Activated B cell treated with CpG ODN at 0.5 μM for 24 hours (primary cell): Measurements from ENCODE around the gene MBOAT1. TPM values are rescaled to one million over a fixed set of nuclear protein-coding genes. Genes with fewer than 3 reads are reported as not detected.

Source experiments
- ATAC-seq: fragments of 200-7000 bp; cut with Tn5 transposase; one replicate; pipeline ENCODE4 v1.10.0; 2021; ENCODE audit warnings: low read depth, mild to moderate bottlenecking, moderate library complexity
- CTCF ChIA-PET: fragments of 350-600 bp; sonication (Branson Sonifier 250); formaldehyde crosslinking; loops from one replicate; lab custom pipeline; 2021; ENCODE audit warnings: antibody characterized with exemption; lab: Charles Lee
- POLR2A ChIA-PET: fragments of 350-600 bp; sonication (Branson Sonifier 250); formaldehyde crosslinking; loops from one replicate; lab custom pipeline; 2021; ENCODE audit warnings: antibody characterized with exemption; lab: Charles Lee
- DNase-seq: peaks from one replicate; pipeline ENCODE4 v3.0.0; 2022
- H3K27ac Mint-ChIP-seq: one replicate; pipeline ENCODE4 v1.8.0; 2020; ENCODE audit warnings: mixed read lengths
- H3K27me3 Mint-ChIP-seq: one replicate; pipeline ENCODE4 v1.8.0; 2021; ENCODE audit warnings: mixed read lengths
- H3K36me3 Mint-ChIP-seq: one replicate; pipeline ENCODE4 v1.8.0; 2021; ENCODE audit warnings: low read depth, mixed read lengths
- H3K4me1 Mint-ChIP-seq: one replicate; pipeline ENCODE4 v1.8.0; 2021; ENCODE audit warnings: mixed read lengths
- H3K4me3 Mint-ChIP-seq: one replicate; pipeline ENCODE4 v1.8.0; 2020; ENCODE audit warnings: mild to moderate bottlenecking, mixed read lengths
- H3K9me3 Mint-ChIP-seq: one replicate; pipeline ENCODE4 v1.8.0; 2020; ENCODE audit warnings: mixed read lengths
- CTCF ChIP-seq: fragments of 200-600 bp; IDR thresholded peaks from one replicate; pipeline ENCODE4 v1.8.0; 2022; ENCODE audit warnings: antibody characterized with exemption, mild to moderate bottlenecking
- intact Hi-C: fragments of 100-400 bp; cut with micrococcal nuclease; formaldehyde crosslinking; loops from one replicate; pipeline ENCODE4 v1.15.1; 2024
- total RNA-seq: library from RNA; stranded (reverse); gene quantifications from 2 replicates; pipeline ENCODE4 v1.2.3, GENCODE V29; 2022

Gene MBOAT1
- total RNA-seq, 1 donor from 2014 or later = 3.7 TPM

DNA sequence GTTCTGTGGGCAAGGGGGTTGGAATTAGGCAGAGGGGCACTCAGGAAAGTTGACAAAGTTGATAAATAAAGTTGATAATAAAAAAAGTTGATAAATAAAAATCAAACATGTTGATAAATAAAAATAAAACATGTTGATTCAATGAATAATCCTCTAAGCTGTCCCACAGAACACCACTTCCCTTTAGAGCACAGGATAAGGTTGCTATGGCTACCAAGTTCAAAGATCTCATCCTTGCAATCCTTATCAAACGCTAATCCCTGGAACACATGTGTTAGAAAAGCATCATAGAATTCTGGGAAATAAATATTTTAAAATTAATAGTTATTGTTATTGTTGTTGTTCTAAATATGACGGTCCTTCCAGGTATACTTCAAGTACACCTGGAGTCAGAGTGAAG is 33.9 kb downstream of the MBOAT1 start:
- no peaks in the 10 kb centered on the region for H3K36me3 Mint-ChIP-seq
- intact Hi-C loops = no loop called here
- CTCF ChIA-PET = no interaction called here
- POLR2A ChIA-PET = no interaction called here
- H3K9me3 Mint-ChIP-seq = peaks cover 3% of the 10 kb centered on the region
- peaks cover 14% of the 10 kb centered on the region for H3K4me1 Mint-ChIP-seq
- no peak overlapping the region for H3K27ac Mint-ChIP-seq
- no peak overlapping the region for H3K4me3 Mint-ChIP-seq
- ATAC-seq (no peak), DNase-seq (no peak)
- H3K27me3 Mint-ChIP-seq = no peaks in the 10 kb centered on the region
- TF ChIP-seq CTCF = no peak

GRCh38 chr6:20175810-20176410 is 36.4 kb downstream of the MBOAT1 start:
- POLR2A ChIA-PET = no interaction called here
- Mint-ChIP-seq H3K4me3 (no peak overlapping the region), H3K27me3 (no peaks in the 10 kb centered on the region), H3K4me1 (peaks cover 14% of the 10 kb centered on the region), H3K36me3 (no peaks in the 10 kb centered on the region), H3K9me3 (no peaks in the 10 kb centered on the region), H3K27ac (no peak overlapping the region)
- CTCF ChIA-PET = no interaction called here
- TF ChIP-seq CTCF = no peak
- intact Hi-C loops = no loop called here
- ATAC-seq (no peak), DNase-seq (no peak)

DNA sequence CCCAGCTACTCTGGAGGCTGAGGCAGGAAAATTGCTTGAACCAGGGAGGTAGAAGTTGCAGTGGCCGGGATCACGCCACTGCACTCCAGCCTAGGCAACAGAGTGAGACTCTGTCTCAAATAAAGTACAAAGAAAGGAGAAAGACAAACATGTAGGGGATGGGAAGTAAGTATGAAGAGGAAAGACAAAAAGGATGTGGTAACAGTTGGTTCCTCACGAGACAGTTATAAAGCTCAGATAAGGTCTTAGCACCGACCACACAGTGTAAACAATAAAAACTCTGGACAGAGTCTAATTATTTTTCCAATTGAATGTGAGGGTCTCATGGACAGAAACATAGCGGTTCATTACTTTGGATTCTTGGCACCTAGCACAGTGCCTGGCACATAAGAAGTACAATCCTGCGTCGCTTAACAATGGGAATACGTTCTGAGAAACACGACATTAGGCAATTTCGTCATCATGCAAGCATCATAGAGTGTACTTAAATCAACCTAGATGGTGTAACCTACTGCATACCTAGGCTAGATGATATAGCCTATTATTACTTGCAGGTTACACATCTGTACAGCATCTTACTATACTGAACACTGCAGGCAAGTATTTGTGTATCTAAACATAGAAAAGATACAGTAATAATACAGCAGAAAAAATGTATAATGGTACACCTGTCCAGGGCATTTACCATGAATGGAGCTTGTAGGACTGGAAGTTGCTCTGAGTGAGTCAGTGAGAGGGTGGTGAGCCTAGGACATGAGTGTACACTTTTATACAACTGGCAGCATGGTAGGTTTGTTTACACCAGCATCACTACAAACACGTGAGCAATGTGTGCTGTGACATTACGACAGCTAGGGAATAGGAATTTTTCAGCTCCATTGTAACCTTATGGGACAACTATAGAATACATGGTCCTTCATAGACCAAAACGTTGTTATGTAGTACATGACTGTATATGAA is 38.2 kb downstream of the MBOAT1 start:
- POLR2A ChIA-PET = no interaction called here

DNA sequence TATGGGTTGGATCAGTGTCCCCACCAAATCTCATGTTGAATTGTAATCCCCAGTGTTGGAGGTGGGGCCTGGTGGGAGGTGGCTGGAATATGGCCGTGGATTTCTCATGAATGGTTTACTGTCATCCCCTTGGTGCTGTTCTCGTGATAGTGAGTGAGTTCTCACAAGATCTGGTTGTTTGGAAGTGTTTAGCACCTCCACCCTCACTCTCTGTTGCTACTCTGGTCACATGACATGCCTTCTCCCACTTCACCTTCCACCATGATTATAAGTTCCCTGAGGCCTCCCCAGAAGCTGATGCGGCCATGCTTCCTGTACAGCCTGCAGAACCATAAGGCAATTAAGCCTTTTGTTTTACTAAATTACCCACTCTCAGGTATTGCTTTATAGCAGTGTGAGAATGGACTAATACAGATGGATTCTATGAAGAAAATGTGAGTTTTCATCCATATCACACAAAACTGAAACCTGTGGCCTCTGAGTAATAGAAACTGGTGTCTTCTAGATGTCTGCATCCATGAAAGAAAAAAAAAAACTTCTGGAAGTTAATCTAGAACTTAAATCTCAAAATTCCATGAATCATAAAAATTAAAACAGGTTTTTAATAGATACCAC is 39.3 kb downstream of the MBOAT1 start:
- H3K4me3 Mint-ChIP-seq = no peak overlapping the region
- no peak for DNase-seq
- no peak for ATAC-seq
- no peaks in the 10 kb centered on the region for H3K27me3 Mint-ChIP-seq
- ChIA-PET CTCF (no interaction called here), POLR2A (no interaction called here)
- H3K27ac Mint-ChIP-seq = no peak overlapping the region
- no peaks in the 10 kb centered on the region for H3K36me3 Mint-ChIP-seq
- intact Hi-C loops = no loop called here
- H3K9me3 Mint-ChIP-seq = no peaks in the 10 kb centered on the region
- TF ChIP-seq CTCF = no peak
- H3K4me1 Mint-ChIP-seq = peaks cover 14% of the 10 kb centered on the region

More for the DNA sequence above, 38.2 kb downstream of the MBOAT1 start:
- H3K36me3 Mint-ChIP-seq = no peaks in the 10 kb centered on the region
- no peak overlapping the region for H3K4me3 Mint-ChIP-seq
- ATAC-seq (no peak), DNase-seq (no peak)
- H3K4me1 Mint-ChIP-seq = peaks cover 14% of the 10 kb centered on the region
- H3K27me3 Mint-ChIP-seq = no peaks in the 10 kb centered on the region
- intact Hi-C loops = no loop called here
- H3K27ac Mint-ChIP-seq = no peak overlapping the region
- TF ChIP-seq CTCF = no peak
- CTCF ChIA-PET = no interaction called here
- H3K9me3 Mint-ChIP-seq = no peaks in the 10 kb centered on the region
